A549 (cell line): ENCODE data around the gene GRIK4. TPM values are rescaled to one million over a fixed set of nuclear protein-coding genes. Genes with fewer than 3 reads are reported as not detected.

Experiments
- ATAC-seq, 2 experiments: fragments of 200-7000 bp in 1 of 2; fragments of >200 bp in 1 of 2; cut with Nextera tagmentation in 1 of 2; cut with Tn5 transposase in 1 of 2; 3 replicates each; pipeline versions ENCODE4 v1.8.0 to v1.9.1; 2018 to 2020; ENCODE audit warnings: mild to moderate bottlenecking in 1 of 2, moderate library complexity in 1 of 2
- CTCF ChIA-PET: fragments of 300-600 bp; sonication (Branson Sonifier 250); formaldehyde crosslinking; extraction: SDS; loops from one replicate; lab custom pipeline; 2021; ENCODE audit warnings: antibody characterized with exemption, inconsistent platforms; lab: Yijun Ruan, JAX
- POLR2A ChIA-PET: fragments of 350-600 bp; formaldehyde crosslinking; extraction: SDS; loops from one replicate; lab custom pipeline; 2021; ENCODE audit warnings: antibody characterized with exemption, inconsistent platforms; lab: Yijun Ruan, JAX
- DNase-seq, 2 experiments: peaks; one replicate each; pipeline versions ENCODE4 v3.0.0 to v3.0.0-alpha.2; 2011 to 2016; ENCODE audit warnings: low read depth in 1 of 2, low spot score in 1 of 2
- FAIRE-seq: peaks from 2 replicates; lab custom pipeline; 2011; peaks lifted over from hg19 to GRCh38; lab: Jason Lieb, UNC
- H3K27ac ChIP-seq, 2 experiments: fragments of >200 bp; sonication (Bioruptor Twin); formaldehyde crosslinking; 3 replicates each; pipeline ENCODE4 v1.5.1; 2016 to 2017
- H3K4me1 ChIP-seq: fragments of >200 bp; sonication (Bioruptor Twin); formaldehyde crosslinking; 3 replicates; pipeline ENCODE4 v1.6.1; 2016
- H3K4me2 ChIP-seq: fragments of >200 bp; sonication (Bioruptor Twin); formaldehyde crosslinking; 3 replicates; pipeline ENCODE4 v1.6.1; 2016
- H3K4me3 ChIP-seq: fragments of >200 bp; sonication (Bioruptor Twin); formaldehyde crosslinking; 3 replicates; pipeline ENCODE4 v1.5.1; 2016
- H3K9me3 ChIP-seq: fragments of >200 bp; sonication (Bioruptor Twin); formaldehyde crosslinking; 3 replicates; pipeline ENCODE4 v1.6.1; 2016
- BHLHE40 ChIP-seq: IDR thresholded peaks from 2 replicates; pipeline ENCODE4 v1.6.1; 2012; ENCODE audit warnings: low read depth, low read length, inconsistent platforms
- CBX2 ChIP-seq: fragments of 200-600 bp; sonication (generic); IDR thresholded peaks from 2 replicates; pipeline ENCODE4 v1.6.1; 2016; ENCODE audit warnings: low read depth, mild to moderate bottlenecking, borderline replicate concordance
- CHD4 ChIP-seq: fragments of 200-600 bp; sonication (generic); IDR thresholded peaks from 2 replicates; pipeline ENCODE4 v1.6.1; 2016; ENCODE audit warnings: antibody characterized with exemption, mild to moderate bottlenecking, borderline replicate concordance
- EHF ChIP-seq: fragments of 250-450 bp; sonication (Bioruptor Pico); IDR thresholded peaks from 2 replicates; pipeline ENCODE4 v1.5.0; 2020; ENCODE audit warnings: mild to moderate bottlenecking
- ELK1 ChIP-seq: fragments of 150-350 bp; IDR thresholded peaks from 2 replicates; pipeline ENCODE4 v1.6.1; 2014; ENCODE audit warnings: low read depth, mild to moderate bottlenecking, low read length
- EP300 ChIP-seq, 2 experiments: fragments of >200 bp; sonication (Bioruptor Twin); formaldehyde crosslinking; IDR thresholded peaks; 2 replicates in 1 of 2; 3 replicates in 1 of 2; pipeline ENCODE4 v1.6.1; 2016 to 2017
- FOSB ChIP-seq: fragments of 250-450 bp; sonication (Bioruptor Pico); IDR thresholded peaks from 2 replicates; pipeline ENCODE4 v1.5.0; 2020; ENCODE audit warnings: mild to moderate bottlenecking, moderate library complexity
- HOXB13 ChIP-seq: fragments of 250-450 bp; sonication (Bioruptor Pico); IDR thresholded peaks from 2 replicates; pipeline ENCODE4 v1.5.0; 2020; ENCODE audit warnings: low read depth, mild to moderate bottlenecking, moderate library complexity
- HOXB5 ChIP-seq: fragments of 250-450 bp; sonication (Bioruptor Pico); IDR thresholded peaks from 2 replicates; pipeline ENCODE4 v1.5.0; 2020; ENCODE audit warnings: mild to moderate bottlenecking, moderate library complexity
- JUN ChIP-seq, 2 experiments: fragments of >200 bp; sonication (Bioruptor Twin); formaldehyde crosslinking; IDR thresholded peaks; 2 replicates in 1 of 2; 3 replicates in 1 of 2; pipeline ENCODE4 v1.6.1; 2016 to 2017
- KDM5A ChIP-seq: fragments of 200-600 bp; sonication (generic); IDR thresholded peaks from 2 replicates; pipeline ENCODE4 v1.6.1; 2016; ENCODE audit warnings: antibody characterized with exemption, mild to moderate bottlenecking
- MAZ ChIP-seq: fragments of 150-350 bp; IDR thresholded peaks from 2 replicates; pipeline ENCODE4 v1.6.1; 2014; ENCODE audit warnings: antibody characterized with exemption, low read depth, low read length, borderline replicate concordance
- NPAS2 ChIP-seq: fragments of 250-450 bp; sonication (Bioruptor Pico); IDR thresholded peaks from 2 replicates; pipeline ENCODE4 v1.8.0; 2022; ENCODE audit warnings: mild to moderate bottlenecking, moderate library complexity, borderline replicate concordance
- PHF8 ChIP-seq: fragments of 200-600 bp; sonication (generic); IDR thresholded peaks from 2 replicates; pipeline ENCODE4 v1.6.1; 2016; ENCODE audit warnings: low read depth, mild to moderate bottlenecking, antibody characterized with exemption, moderate library complexity, borderline replicate concordance
- POLR2AphosphoS2 ChIP-seq: conservative IDR thresholded peaks from 2 replicates; pipeline ENCODE4 v1.6.1; 2012; ENCODE audit warnings: low read length, improper control_type of control experiment, inconsistent platforms
- RARB ChIP-seq: fragments of 250-450 bp; sonication (Bioruptor Pico); IDR thresholded peaks from 2 replicates; pipeline ENCODE4 v1.8.0; 2021; ENCODE audit warnings: mild to moderate bottlenecking, moderate library complexity
- RCOR1 ChIP-seq: fragments of 150-350 bp; IDR thresholded peaks from 2 replicates; pipeline ENCODE4 v1.6.1; 2014; ENCODE audit warnings: antibody characterized with exemption, low read length, low read depth
- SMC3 ChIP-seq: fragments of >200 bp; sonication (Bioruptor Twin); formaldehyde crosslinking; IDR thresholded peaks from 3 replicates; pipeline ENCODE4 v1.6.1; 2018; ENCODE audit warnings: inconsistent platforms
- TFCP2L1 ChIP-seq: fragments of 250-450 bp; sonication (Bioruptor Pico); IDR thresholded peaks from 2 replicates; pipeline ENCODE4 v1.5.0; 2021; ENCODE audit warnings: mild to moderate bottlenecking
- TP53 ChIP-seq: fragments of 250-450 bp; sonication (Bioruptor Pico); IDR thresholded peaks from 2 replicates; pipeline ENCODE4 v1.5.0; 2021; ENCODE audit warnings: mild to moderate bottlenecking, moderate library complexity
- USF2 ChIP-seq: fragments of 450-650 bp; IDR thresholded peaks from 2 replicates; pipeline ENCODE4 v1.6.1; 2014; ENCODE audit warnings: antibody characterized with exemption
- ZNF302 ChIP-seq: fragments of 250-450 bp; sonication (Bioruptor Pico); IDR thresholded peaks from 2 replicates; pipeline ENCODE4 v1.9.0; 2021; ENCODE audit warnings: inconsistent platforms, mild to moderate bottlenecking, moderate library complexity
- ZSCAN20 ChIP-seq: fragments of 250-450 bp; sonication (Bioruptor Pico); IDR thresholded peaks from 2 replicates; pipeline ENCODE4 v1.8.0; 2022; ENCODE audit warnings: mild to moderate bottlenecking, moderate library complexity
- WGBS: methylation state at CpG from one replicate; pipeline ENCODE4 v1.1.6; 2017; ENCODE audit errors: missing lambda C conversion rate; 5-methylcytosine and 5-hydroxymethylcytosine counted together
- polyA plus RNA-seq, 4 experiments: library from polyadenylated mRNA; depleted of rRNA in 3 of 4; stranded (reverse); fragments of >200 nt; fragmentation: RNase III in 1 of 4; extraction: RNeasy Plus Mini Kit Qiagen cat#74134 plus additional on column Dnase treatment in 1 of 4; gene quantifications; 2 replicates in 3 of 4; 3 replicates in 1 of 4; pipeline ENCODE4 v1.2.3, GENCODE V29; 2011 to 2017
- TF ChIP-seq, protein P1 (sequence below): fragments of >200 bp; sonication (Bioruptor Twin); formaldehyde crosslinking; IDR thresholded peaks from 2 replicates; pipeline ENCODE4 v1.6.1; 2016
- TF ChIP-seq, protein P2 (sequence below): IDR thresholded peaks from 2 replicates; pipeline ENCODE4 v1.6.1; 2012; ENCODE audit warnings: low read depth, borderline replicate concordance
- TF ChIP-seq, protein P3 (sequence below): IDR thresholded peaks from 2 replicates; pipeline ENCODE4 v1.6.1; 2012

Gene GRIK4
- polyA plus RNA-seq, 2 of the 4 experiments (the other 2 are of a cell fraction), result 0.01 TPM; not detected in 1

- FAIRE-seq, result no peak
- H3K27ac ChIP-seq, result no peak overlapping the region
- H3K4me3 ChIP-seq, result no peak overlapping the region
- POLR2A ChIA-PET, result no interaction called here
- no peak for ATAC-seq
- CTCF ChIA-PET, result no interaction called here
- H3K9me3 ChIP-seq, result no peaks in the 10 kb centered on the region
- no peak for DNase-seq
- H3K4me2 ChIP-seq, result no peak overlapping the region
- H3K4me1 ChIP-seq, result no peaks in the 10 kb centered on the region
- TF ChIP-seq SMC3, result no peak
- no peak for TF ChIP-seq FOSB (CRISPR knock-in tag)
- no peak for TF ChIP-seq TP53
- TF ChIP-seq HOXB5 (CRISPR knock-in tag), result no peak
- no peak for TF ChIP-seq HOXB13 (CRISPR knock-in tag)
- TF ChIP-seq, protein P1, sequence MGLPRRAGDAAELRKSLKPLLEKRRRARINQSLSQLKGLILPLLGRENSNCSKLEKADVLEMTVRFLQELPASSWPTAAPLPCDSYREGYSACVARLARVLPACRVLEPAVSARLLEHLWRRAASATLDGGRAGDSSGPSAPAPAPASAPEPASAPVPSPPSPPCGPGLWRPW, result no peak
- WGBS, result 45% methylated on average over 5 of the region's 5 CpGs
Observed at GRCh38 chr11:120566176-120566575, 54.6 kb downstream of the GRIK4 start.

- no peak for DNase-seq
- TF ChIP-seq PHF8 (no peak), CHD4 (no peak), ZNF302 (no peak), RCOR1 (no peak), USF2 (no peak), EHF (no peak), TFCP2L1 (CRISPR knock-in tag) (no peak)
- Histone ChIP-seq H3K9me3 (no peaks in the 10 kb centered on the region), H3K4me2 (no peak overlapping the region), H3K27ac (no peak overlapping the region), H3K4me1 (no peaks in the 10 kb centered on the region), H3K4me3 (no peak overlapping the region)
- ATAC-seq, result no peak
- WGBS, result 30% methylated on average over 8 of the region's 8 CpGs
- ChIA-PET POLR2A (no interaction called here), CTCF (interaction anchor here (1.0 kb wide), 1 partner anchor 383 kb away, joined by 3 read pairs; no protein-coding TSS in a partner anchor)
- no peak for FAIRE-seq
Observed at GRCh38 chr11:120568572-120569307, 57.2 kb downstream of the GRIK4 start.

- 58% methylated on average over 7 of the region's 7 CpGs for WGBS
- FAIRE-seq, result no peak
- H3K4me1 ChIP-seq, result no peaks in the 10 kb centered on the region
Observed at GRCh38 chr11:120569861-120570260, 58.3 kb downstream of the GRIK4 start.

More at GRCh38 chr11:120569861-120570260, 58.3 kb downstream of the GRIK4 start:
- CTCF ChIA-PET, result interaction anchor here (0.5 to 1.5 kb wide), 3 partner anchors 8 to 420 kb away, joined by 3 to 4 read pairs (median 4); no protein-coding TSS in a partner anchor
- no peak overlapping the region for H3K27ac ChIP-seq
- no peaks in the 10 kb centered on the region for H3K9me3 ChIP-seq
- no peak overlapping the region for H3K4me2 ChIP-seq
- no peak for DNase-seq
- no peak for ATAC-seq
- no peak for TF ChIP-seq ZSCAN20
- TF ChIP-seq BHLHE40, result no peak
- no peak for TF ChIP-seq HOXB13 (CRISPR knock-in tag)
- TF ChIP-seq EP300 (IDR thresholded peaks at IDR 0.05), result no peak
- no peak for TF ChIP-seq RARB (CRISPR knock-in tag)
- TF ChIP-seq, protein P2, sequence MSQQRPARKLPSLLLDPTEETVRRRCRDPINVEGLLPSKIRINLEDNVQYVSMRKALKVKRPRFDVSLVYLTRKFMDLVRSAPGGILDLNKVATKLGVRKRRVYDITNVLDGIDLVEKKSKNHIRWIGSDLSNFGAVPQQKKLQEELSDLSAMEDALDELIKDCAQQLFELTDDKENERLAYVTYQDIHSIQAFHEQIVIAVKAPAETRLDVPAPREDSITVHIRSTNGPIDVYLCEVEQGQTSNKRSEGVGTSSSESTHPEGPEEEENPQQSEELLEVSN, result no peak
- TF ChIP-seq, protein P3, sequence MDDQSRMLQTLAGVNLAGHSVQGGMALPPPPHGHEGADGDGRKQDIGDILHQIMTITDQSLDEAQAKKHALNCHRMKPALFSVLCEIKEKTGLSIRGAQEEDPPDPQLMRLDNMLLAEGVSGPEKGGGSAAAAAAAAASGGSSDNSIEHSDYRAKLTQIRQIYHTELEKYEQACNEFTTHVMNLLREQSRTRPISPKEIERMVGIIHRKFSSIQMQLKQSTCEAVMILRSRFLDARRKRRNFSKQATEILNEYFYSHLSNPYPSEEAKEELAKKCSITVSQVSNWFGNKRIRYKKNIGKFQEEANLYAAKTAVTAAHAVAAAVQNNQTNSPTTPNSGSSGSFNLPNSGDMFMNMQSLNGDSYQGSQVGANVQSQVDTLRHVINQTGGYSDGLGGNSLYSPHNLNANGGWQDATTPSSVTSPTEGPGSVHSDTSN, result no peak
- TF ChIP-seq NPAS2 (CRISPR knock-in tag), result no peak
- TF ChIP-seq TFCP2L1 (CRISPR knock-in tag), result no peak
- TF ChIP-seq JUN (IDR thresholded peaks at IDR 0.05), result no peak
- TF ChIP-seq POLR2AphosphoS2, result no peak
- no peak for TF ChIP-seq CBX2
- no peak for TF ChIP-seq ELK1
- no peak for TF ChIP-seq KDM5A
- TF ChIP-seq MAZ, result no peak
- POLR2A ChIA-PET, result no interaction called here
- H3K4me3 ChIP-seq, result no peak overlapping the region
